ENCODE measurements around the gene LSG1.

The LSG1 gene

GRCh38 chr3:194619741-194620140 lies 52.2 kb downstream of the LSG1 start (continued):
- TF ChIP-seq POU6F1 (CRISPR knock-in tag; IDR thresholded peaks at IDR 0.05; ENCODE audit: borderline replicate concordance, low read depth) (no peak), ZNF8 (CRISPR knock-in tag; IDR thresholded peaks at IDR 0.05) (no peak), ESRRG (CRISPR knock-in tag; IDR thresholded peaks at IDR 0.05) (no peak), PPARA (CRISPR knock-in tag; IDR thresholded peaks at IDR 0.05; ENCODE audit: borderline replicate concordance) (no peak)

GRCh38 chr3:194618858-194619608 lies 53.0 kb downstream of the LSG1 start:
- ATAC-seq = no peak
- TF ChIP-seq CSRNP3 (CRISPR knock-in tag; IDR thresholded peaks at IDR 0.05) (no peak), SNAI2 (CRISPR knock-in tag; IDR thresholded peaks at IDR 0.05) (no peak), OSR1 (CRISPR knock-in tag; IDR thresholded peaks at IDR 0.05) (no peak), TOX (CRISPR knock-in tag; IDR thresholded peaks at IDR 0.05; ENCODE audit: borderline replicate concordance) (no peak), ZNF70 (CRISPR knock-in tag; IDR thresholded peaks at IDR 0.05) (no peak), PPARA (CRISPR knock-in tag; IDR thresholded peaks at IDR 0.05; ENCODE audit: borderline replicate concordance) (no peak), ZNF8 (CRISPR knock-in tag; IDR thresholded peaks at IDR 0.05) (no peak), PATZ1 (CRISPR knock-in tag; IDR thresholded peaks at IDR 0.05; ENCODE audit: borderline replicate concordance) (no peak), POU6F1 (CRISPR knock-in tag; IDR thresholded peaks at IDR 0.05; ENCODE audit: borderline replicate concordance, low read depth) (no peak), CREB5 (CRISPR knock-in tag; IDR thresholded peaks at IDR 0.05; ENCODE audit: low read depth) (no peak)

GRCh38 chr3:194617827-194618226 lies 54.2 kb downstream of the LSG1 start:
- no peak for TF ChIP-seq ZNF8 (CRISPR knock-in tag; IDR thresholded peaks at IDR 0.05)
- TF ChIP-seq ZFP3 (CRISPR knock-in tag; IDR thresholded peaks at IDR 0.05) = no peak
- TF ChIP-seq ZC3H10 (CRISPR knock-in tag; IDR thresholded peaks at IDR 0.05) = no peak
- no peak for TF ChIP-seq GLIS3 (CRISPR knock-in tag; IDR thresholded peaks at IDR 0.05)
- TF ChIP-seq PPARA (CRISPR knock-in tag; IDR thresholded peaks at IDR 0.05; ENCODE audit: borderline replicate concordance) = no peak
- no peak for TF ChIP-seq ZNF70 (CRISPR knock-in tag; IDR thresholded peaks at IDR 0.05)
- no peak for TF ChIP-seq ZNF565 (CRISPR knock-in tag; conservative IDR thresholded peaks at IDR 0.05; ENCODE audit: low read depth)
- TF ChIP-seq OSR1 (CRISPR knock-in tag; IDR thresholded peaks at IDR 0.05) = no peak
- ATAC-seq = no peak

- ATAC-seq = no peak
- TF ChIP-seq ZFP30 (CRISPR knock-in tag; IDR thresholded peaks at IDR 0.05) (no peak), ZFP3 (CRISPR knock-in tag; IDR thresholded peaks at IDR 0.05) (peak; percentile 88)
These were observed 54.8 kb downstream of the LSG1 start for GRCh38 chr3:194617143-194617671.

- TF ChIP-seq POU6F1 (CRISPR knock-in tag; IDR thresholded peaks at IDR 0.05; ENCODE audit: borderline replicate concordance, low read depth) = no peak
- no peak for ATAC-seq
These were observed 56.8 kb downstream of the LSG1 start for GRCh38 chr3:194615226-194615625.
